Esophagus squamous epithelium (tissue), 4 donors: Measurements from ENCODE around the gene YAF2.

ENCODE experiments used
- CTCF ChIP-seq, 6 experiments: fragments of 450-650 bp in 4 of 6; fragments of 200-600 bp in 2 of 6; sonication (generic) in 2 of 6; IDR thresholded peaks; one replicate each; pipeline ENCODE4 v1.5.1; 2016 to 2019; ENCODE audit warnings: antibody characterized with exemption in 6 of 6, mild to moderate bottlenecking in 4 of 6, moderate library complexity in 4 of 6
- POLR2A ChIP-seq, 4 donors: fragments of 450-650 bp; IDR thresholded peaks; one replicate each; pipeline ENCODE4 v1.6.1; 2017; ENCODE audit warnings: antibody characterized with exemption in 4 of 4, mild to moderate bottlenecking in 4 of 4, moderate library complexity in 3 of 4

- TF ChIP-seq CTCF (IDR thresholded peaks at IDR 0.05) (no peak), POLR2A (IDR thresholded peaks at IDR 0.05) (no peak)
These were observed 113.2 kb downstream of the YAF2 start for GRCh38 chr12:42124764-42125387.
